Karpas-422 (cell line): ENCODE measurements around the gene PCDHGA11. TPM values are rescaled to one million over a fixed set of nuclear protein-coding genes. Genes with fewer than 3 reads are reported as not detected.

ENCODE experiments used
- DNase-seq: peaks from one replicate; pipeline ENCODE4 v3.0.0-alpha.2; 2015
- H2AFZ ChIP-seq: fragments of 200-600 bp; sonication (generic); 2 replicates; pipeline ENCODE4 v1.6.1; 2014; ENCODE audit warnings: antibody characterized with exemption, low read length, mixed read lengths
- H3K27ac ChIP-seq: fragments of 200-600 bp; sonication (generic); 2 replicates; pipeline ENCODE4 v1.5.1; 2014; ENCODE audit warnings: mild to moderate bottlenecking, low read length, moderate library complexity
- H3K27me3 ChIP-seq: fragments of 200-600 bp; sonication (generic); 2 replicates; pipeline ENCODE4 v1.6.1; 2014; ENCODE audit warnings: low read length, mixed read lengths
- H3K36me3 ChIP-seq: fragments of 200-600 bp; sonication (generic); 2 replicates; pipeline ENCODE4 v1.6.1; 2014; ENCODE audit warnings: low read length, mixed read lengths; ENCODE audit not compliant: insufficient read depth
- H3K4me1 ChIP-seq: fragments of 200-600 bp; sonication (generic); 2 replicates; pipeline ENCODE4 v1.6.1; 2014; ENCODE audit warnings: mild to moderate bottlenecking, low read length, mixed read lengths
- H3K4me2 ChIP-seq: fragments of 200-600 bp; sonication (generic); 2 replicates; pipeline ENCODE4 v1.6.1; 2014; ENCODE audit warnings: low read length, low read depth, mild to moderate bottlenecking; ENCODE audit not compliant: poor library complexity, severe bottlenecking
- H3K4me3 ChIP-seq: fragments of 200-600 bp; sonication (generic); 2 replicates; pipeline ENCODE4 v1.5.1; 2014; ENCODE audit warnings: mild to moderate bottlenecking, antibody characterized with exemption, low read length, mixed read lengths
- H3K79me2 ChIP-seq: fragments of 200-600 bp; sonication (generic); 2 replicates; pipeline ENCODE4 v1.6.1; 2014; ENCODE audit warnings: mild to moderate bottlenecking, low read length, mixed read lengths
- H3K9ac ChIP-seq: fragments of 200-600 bp; sonication (generic); 2 replicates; pipeline ENCODE4 v1.6.0; 2014; ENCODE audit warnings: low read length
- H3K9me2 ChIP-seq: fragments of 200-600 bp; sonication (generic), shearing (Covaris generic); replicated peaks from 2 replicates; pipeline ENCODE4 v1.6.0; 2014; ENCODE audit warnings: mild to moderate bottlenecking, low read length, moderate library complexity; ENCODE audit not compliant: insufficient read depth
- H3K9me3 ChIP-seq: fragments of 300-700, 200-600 bp; sonication (generic); 2 replicates; pipeline ENCODE4 v1.6.1; 2014; ENCODE audit warnings: low read length, mixed read lengths
- H4K20me1 ChIP-seq: fragments of 200-600 bp; sonication (generic); 2 replicates; pipeline ENCODE4 v1.6.1; 2014; ENCODE audit warnings: mild to moderate bottlenecking, antibody characterized with exemption, low read length, low read depth; ENCODE audit not compliant: insufficient read depth
- total RNA-seq: library from RNA; depleted of rRNA; stranded (reverse); fragments of >200 nt; shearing (Covaris generic); gene quantifications from 2 replicates; pipeline ENCODE4 v1.2.3, GENCODE V29; 2014; ENCODE audit warnings: low replicate concordance; rRNA removed

The PCDHGA11 gene
- total RNA-seq, 1 experiment from 2014 or later = 10.4 TPM

DNA sequence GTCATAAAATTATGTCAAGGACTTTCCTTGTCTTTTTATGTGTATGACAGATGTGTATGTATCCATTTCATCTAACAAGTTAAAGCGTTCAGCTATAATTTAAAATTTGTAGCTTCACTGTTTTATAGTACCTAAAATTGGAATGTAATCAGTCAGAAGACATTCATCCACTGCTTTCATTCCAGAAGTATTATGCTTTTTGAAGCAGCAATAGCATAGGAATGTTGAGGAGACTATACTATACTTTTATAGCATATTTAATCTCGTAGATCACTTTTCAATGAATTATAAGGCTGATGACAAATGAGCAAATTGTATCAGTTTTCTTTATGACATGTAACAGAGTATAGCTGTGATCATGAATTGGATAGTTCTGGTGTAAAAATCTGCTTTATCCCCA lies 16.4 kb downstream of the PCDHGA11 start:
- Histone ChIP-seq H4K20me1 (no peaks in the 10 kb centered on the region), H3K4me1 (peaks cover 8% of the 10 kb centered on the region), H2AFZ (no peak overlapping the region), H3K4me3 (no peak overlapping the region), H3K27me3 (no peaks in the 10 kb centered on the region), H3K9me2 (no peaks in the 10 kb centered on the region), H3K36me3 (peaks cover 10% of the 10 kb centered on the region), H3K79me2 (peaks cover 15% of the 10 kb centered on the region; the same call in 1 of the 2 replicates), H3K27ac (no peak overlapping the region), H3K9me3 (no peaks in the 10 kb centered on the region), H3K9ac (no peak overlapping the region), H3K4me2 (no peak overlapping the region)
- no peak for DNase-seq

DNA sequence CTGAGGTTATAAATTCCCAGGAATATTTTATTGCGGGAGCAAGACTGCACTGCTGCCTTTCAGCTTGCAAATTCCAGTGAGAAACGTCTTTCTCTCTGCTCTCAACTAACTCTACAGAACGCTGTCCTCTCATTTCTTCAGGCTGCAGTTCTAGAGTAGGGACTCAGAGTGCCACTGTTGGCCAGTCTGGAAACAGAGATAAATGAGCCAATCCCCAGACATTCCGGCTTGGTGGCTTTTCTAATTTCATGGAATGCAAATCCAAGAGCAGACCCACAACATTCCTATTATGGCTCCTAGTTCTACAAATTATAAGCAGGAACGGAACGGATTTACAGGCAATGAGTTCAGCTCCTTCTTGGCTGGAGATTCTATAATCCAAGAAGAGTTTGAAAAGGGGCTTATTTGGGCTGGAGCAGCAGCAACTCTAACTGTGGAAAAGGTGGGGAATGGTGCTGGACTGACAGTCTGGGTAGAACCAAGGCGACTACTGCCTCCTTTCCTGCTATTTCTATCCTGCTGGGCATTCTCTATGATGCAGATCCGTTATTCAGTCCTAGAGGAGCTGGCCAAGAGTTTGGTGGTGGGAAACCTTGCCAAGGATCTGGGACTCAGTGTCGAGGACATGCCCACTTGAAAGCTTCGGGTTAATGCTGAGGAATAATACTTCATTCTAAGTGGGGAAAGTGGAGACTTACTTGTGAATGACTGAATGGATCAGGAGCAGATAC lies 18.7 kb downstream of the PCDHGA11 start:
- H3K9me3 ChIP-seq = no peaks in the 10 kb centered on the region
- H3K4me1 ChIP-seq = peaks cover 23% of the 10 kb centered on the region
- H3K4me3 ChIP-seq = no peak overlapping the region
- H3K27ac ChIP-seq = no peak overlapping the region
- H3K27me3 ChIP-seq = no peaks in the 10 kb centered on the region
- H4K20me1 ChIP-seq = no peaks in the 10 kb centered on the region
- no peak overlapping the region for H2AFZ ChIP-seq
- peaks cover 10% of the 10 kb centered on the region for H3K36me3 ChIP-seq
- peaks cover 26% of the 10 kb centered on the region for H3K79me2 ChIP-seq
- H3K9ac ChIP-seq = no peak overlapping the region
- H3K9me2 ChIP-seq = no peaks in the 10 kb centered on the region
- H3K4me2 ChIP-seq = no peak overlapping the region
- no peak for DNase-seq

DNA sequence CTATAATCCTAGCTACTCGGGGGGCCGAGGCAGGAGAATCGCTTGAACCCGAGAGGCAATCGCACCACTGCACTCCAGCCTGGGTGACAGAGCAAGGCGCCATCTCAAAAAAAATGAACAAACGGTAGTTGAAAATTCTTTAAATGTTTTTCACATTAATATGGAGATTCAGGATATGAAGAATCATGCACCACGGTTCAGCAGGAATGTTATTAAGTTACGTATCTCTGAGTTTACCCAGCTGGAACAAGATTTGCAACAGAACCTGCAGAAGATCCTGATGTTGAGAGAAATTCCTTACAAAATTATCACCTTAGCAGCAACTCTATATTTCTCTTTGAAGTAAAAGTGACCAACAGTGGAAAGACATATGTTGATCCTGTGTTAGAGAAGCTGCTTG lies 19.5 kb downstream of the PCDHGA11 start:
- no peaks in the 10 kb centered on the region for H3K9me3 ChIP-seq
- H2AFZ ChIP-seq = no peak overlapping the region
- no peaks in the 10 kb centered on the region for H3K27me3 ChIP-seq
- peaks cover 31% of the 10 kb centered on the region for H3K79me2 ChIP-seq
- no peaks in the 10 kb centered on the region for H3K9me2 ChIP-seq
- no peaks in the 10 kb centered on the region for H4K20me1 ChIP-seq
- peaks cover 10% of the 10 kb centered on the region for H3K36me3 ChIP-seq
- DNase-seq = no peak
- H3K4me3 ChIP-seq = no peak overlapping the region
- no peak overlapping the region for H3K9ac ChIP-seq
- no peak overlapping the region for H3K27ac ChIP-seq
- H3K4me2 ChIP-seq = no peak overlapping the region
- H3K4me1 ChIP-seq = peaks cover 23% of the 10 kb centered on the region

DNA sequence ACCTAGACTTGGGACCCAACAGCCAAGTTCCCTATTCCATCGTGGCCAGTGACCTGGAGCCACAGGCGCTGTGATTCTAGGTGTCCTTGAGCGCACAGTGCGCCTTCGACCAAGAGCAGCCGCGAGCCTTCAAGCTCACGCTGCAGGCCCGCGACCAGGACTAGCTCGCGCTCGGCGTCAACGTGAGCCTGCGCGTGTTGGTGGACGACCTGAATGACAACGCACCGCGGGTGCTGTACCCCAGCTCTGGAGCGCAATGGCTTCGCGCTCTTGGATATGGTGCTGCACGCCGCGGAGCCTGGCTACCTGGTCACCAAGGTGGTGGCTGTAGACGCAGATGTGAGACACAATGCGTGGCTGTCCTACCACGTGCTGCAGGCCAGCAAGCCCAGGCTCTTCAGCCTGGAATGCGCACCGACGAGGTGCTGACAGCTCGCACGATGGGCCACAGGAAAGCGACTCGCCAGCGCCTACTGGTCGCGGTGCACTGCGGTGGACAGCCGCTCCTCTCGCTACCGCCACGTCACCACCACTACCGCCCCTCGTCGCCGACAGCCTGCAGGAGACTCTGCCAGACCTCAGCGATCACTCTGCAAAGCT lies 20.8 kb downstream of the PCDHGA11 start:
- Histone ChIP-seq H3K36me3 (peaks cover 6% of the 10 kb centered on the region), H2AFZ (no peak overlapping the region), H3K9me3 (no peaks in the 10 kb centered on the region), H4K20me1 (no peaks in the 10 kb centered on the region), H3K9ac (no peak overlapping the region), H3K4me2 (peak overlapping the region; percentile 49), H3K79me2 (peaks cover 32% of the 10 kb centered on the region), H3K4me3 (no peak overlapping the region), H3K27me3 (no peaks in the 10 kb centered on the region), H3K9me2 (no peaks in the 10 kb centered on the region), H3K4me1 (peaks cover 23% of the 10 kb centered on the region), H3K27ac (peak overlapping the region; percentile 89; the same call in 1 of the 2 replicates)
- DNase-seq = no peak

DNA sequence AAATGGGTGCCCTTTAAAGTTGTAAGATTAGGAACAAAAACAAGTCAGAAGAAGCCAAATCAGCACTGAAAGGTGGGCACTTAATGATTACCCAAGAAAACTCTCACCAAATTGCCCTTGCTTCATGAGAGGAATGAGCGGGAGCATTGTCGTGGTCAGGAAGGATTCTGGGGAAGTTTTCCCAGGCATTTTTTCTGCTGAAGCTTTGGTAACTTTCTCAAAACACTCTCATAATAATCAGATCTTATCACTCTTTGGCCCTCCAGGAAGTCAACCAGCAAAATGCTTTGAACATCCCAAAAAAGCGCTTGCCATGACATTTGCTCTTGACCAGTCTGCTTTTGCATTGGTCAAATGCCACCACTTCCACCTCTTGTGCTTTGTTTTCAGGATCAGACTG lies 44.5 kb downstream of the PCDHGA11 start:
- H2AFZ ChIP-seq = no peak overlapping the region
- no peaks in the 10 kb centered on the region for H3K9me3 ChIP-seq
- H4K20me1 ChIP-seq = no peaks in the 10 kb centered on the region
- no peak overlapping the region for H3K4me2 ChIP-seq
- H3K9ac ChIP-seq = no peak overlapping the region
- H3K4me1 ChIP-seq = no peaks in the 10 kb centered on the region
- DNase-seq = no peak
- H3K36me3 ChIP-seq = no peaks in the 10 kb centered on the region
- H3K4me3 ChIP-seq = no peak overlapping the region
- no peaks in the 10 kb centered on the region for H3K27me3 ChIP-seq
- no peak overlapping the region for H3K27ac ChIP-seq
- H3K9me2 ChIP-seq = no peaks in the 10 kb centered on the region
- peaks cover 35% of the 10 kb centered on the region for H3K79me2 ChIP-seq

Other genes with a start within 250 kb of the PCDHGA11 start
- gene PCDHB7, start 248.4 kb upstream of the PCDHGA11 start, total RNA-seq = not detected in 2 replicates
- not detected in 2 replicates for gene PCDHB8, start 243.3 kb upstream of the PCDHGA11 start, total RNA-seq
- gene PCDHB16, start 238.7 kb upstream of the PCDHGA11 start, total RNA-seq = 0.04 and 0.54 TPM in 2 replicates
- 0.11 and 0.29 TPM in 2 replicates for gene PCDHB9, start 233.9 kb upstream of the PCDHGA11 start, total RNA-seq
- 0.11 TPM in 1 of 2 replicates, not detected in the other for gene PCDHB10, start 228.7 kb upstream of the PCDHGA11 start, total RNA-seq
- not detected in 2 replicates for gene PCDHB11, start 221.4 kb upstream of the PCDHGA11 start, total RNA-seq
- not detected in 2 replicates for gene PCDHB12, start 212.3 kb upstream of the PCDHGA11 start, total RNA-seq
- gene PCDHB13, start 207.1 kb upstream of the PCDHGA11 start, total RNA-seq = 0.19 and 0.69 TPM in 2 replicates
- gene PCDHB14, start 197.7 kb upstream of the PCDHGA11 start, total RNA-seq = 0.48 and 0.90 TPM in 2 replicates
- gene PCDHB15, start 175.7 kb upstream of the PCDHGA11 start, total RNA-seq = 0.25 TPM in 1 of 2 replicates, not detected in the other
- gene SLC25A2, start 117.0 kb upstream of the PCDHGA11 start, total RNA-seq = 0.65 and 0.82 TPM in 2 replicates
- gene TAF7, start 100.3 kb upstream of the PCDHGA11 start, total RNA-seq = 70.0 and 85.9 TPM in 2 replicates
- gene PCDHGA1, start 90.5 kb upstream of the PCDHGA11 start, total RNA-seq = 0.48 and 1.2 TPM in 2 replicates
- 0.04 TPM in 1 of 2 replicates, not detected in the other for gene PCDHGA2, start 82.3 kb upstream of the PCDHGA11 start, total RNA-seq
- gene PCDHGA3, start 77.2 kb upstream of the PCDHGA11 start, total RNA-seq = not detected in 2 replicates
- 14.0 and 15.3 TPM in 2 replicates for gene PCDHGB1, start 71.0 kb upstream of the PCDHGA11 start, total RNA-seq
- gene PCDHGA4, start 66.0 kb upstream of the PCDHGA11 start, total RNA-seq = 11.1 and 13.5 TPM in 2 replicates
- 9.8 and 11.5 TPM in 2 replicates for gene PCDHGB2, start 61.1 kb upstream of the PCDHGA11 start, total RNA-seq
- gene PCDHGA5, start 56.9 kb upstream of the PCDHGA11 start, total RNA-seq = 8.8 and 9.7 TPM in 2 replicates
- gene PCDHGB3, start 50.8 kb upstream of the PCDHGA11 start, total RNA-seq = 19.5 and 22.7 TPM in 2 replicates
- 10.9 and 14.5 TPM in 2 replicates for gene PCDHGA6, start 47.2 kb upstream of the PCDHGA11 start, total RNA-seq
- 8.4 and 11.5 TPM in 2 replicates for gene PCDHGA7, start 38.3 kb upstream of the PCDHGA11 start, total RNA-seq
- 6.3 and 10.0 TPM in 2 replicates for gene PCDHGB4, start 33.4 kb upstream of the PCDHGA11 start, total RNA-seq
- gene PCDHGA8, start 28.4 kb upstream of the PCDHGA11 start, total RNA-seq = 8.8 and 9.6 TPM in 2 replicates
- gene PCDHGB5, start 23.1 kb upstream of the PCDHGA11 start, total RNA-seq = 17.0 and 26.4 TPM in 2 replicates
- 13.0 and 15.7 TPM in 2 replicates for gene PCDHGA9, start 18.3 kb upstream of the PCDHGA11 start, total RNA-seq
- 5.5 and 8.8 TPM in 2 replicates for gene PCDHGB6, start 13.0 kb upstream of the PCDHGA11 start, total RNA-seq
- 8.5 and 11.2 TPM in 2 replicates for gene PCDHGA10, start 8.1 kb upstream of the PCDHGA11 start, total RNA-seq
- gene PCDHGB7, start 3.4 kb upstream of the PCDHGA11 start, total RNA-seq = 6.3 and 10.4 TPM in 2 replicates
- 6.6 and 7.8 TPM in 2 replicates for gene PCDHGA12, start 9.5 kb downstream of the PCDHGA11 start, total RNA-seq
- gene PCDHGC3, start 54.9 kb downstream of the PCDHGA11 start, total RNA-seq = 61.3 and 75.2 TPM in 2 replicates
- gene PCDHGC4, start 64.0 kb downstream of the PCDHGA11 start, total RNA-seq = 7.0 and 11.8 TPM in 2 replicates
- gene PCDHGC5, start 68.0 kb downstream of the PCDHGA11 start, total RNA-seq = 5.1 and 5.8 TPM in 2 replicates
- gene DIAPH1, start 197.9 kb downstream of the PCDHGA11 start, total RNA-seq = 147 and 181 TPM in 2 replicates
- 96.0 and 128 TPM in 2 replicates for gene HDAC3, start 215.8 kb downstream of the PCDHGA11 start, total RNA-seq
- 20.4 and 48.3 TPM in 2 replicates for gene RELL2, start 215.9 kb downstream of the PCDHGA11 start, total RNA-seq
- gene FCHSD1, start 230.4 kb downstream of the PCDHGA11 start, total RNA-seq = 14.6 and 19.3 TPM in 2 replicates